ENCODE measurements around the gene DIP2C.
A peak's percentile ranks its signal among the peaks of the same experiment; 100 is the strongest.
"Not testable (repeated sequence)": the region's sequence is repeated elsewhere in the genome, so short reads cannot be mapped to it uniquely, and the experiment has no call there.

Gene DIP2C

DNA sequence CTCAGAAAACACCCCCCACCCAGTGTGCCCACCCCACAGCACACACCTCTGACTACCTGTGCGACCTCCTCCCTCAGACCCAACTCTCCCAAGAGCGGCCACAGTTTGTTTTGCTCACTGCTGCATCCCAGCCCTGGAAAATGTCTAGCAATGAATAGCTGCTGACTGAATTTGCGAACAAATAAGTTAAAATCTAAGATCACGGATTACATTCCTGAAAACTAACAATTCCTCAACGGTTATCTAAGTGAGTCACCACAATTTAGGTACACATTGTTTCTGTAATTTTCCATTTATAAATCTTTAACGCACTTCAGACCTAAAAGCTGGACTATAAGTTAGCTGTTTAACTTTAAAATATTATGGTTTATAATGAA is 319.0 kb downstream of the DIP2C start:
- Histone ChIP-seq H3K4me3 (ENCODE audit: low read length in 2 of 2) (peak overlapping the region in 1 of 2 donors; percentile 49), H3K27me3 (ENCODE audit: control insufficient read depth in 1 of 2, insufficient read depth in 2 of 2, low read length in 2 of 2) (no peaks in the 10 kb centered on the region), H3K9me3 (ENCODE audit: control insufficient read depth in 2 of 2, low read length in 2 of 2) (no peaks in the 10 kb centered on the region), H3K27ac (ENCODE audit: low read length) (no peak overlapping the region), H3K4me1 (ENCODE audit: control insufficient read depth, insufficient read depth, low read length) (peaks cover 41% of the 10 kb centered on the region), H3K36me3 (ENCODE audit: control insufficient read depth in 2 of 2, insufficient read depth in 2 of 2, low read length in 2 of 2) (peaks cover 27 to 37% of the 10 kb centered on the region in 2 donors), H3K9ac (ENCODE audit: low read length in 2 of 2) (no peak overlapping the region)

DNA sequence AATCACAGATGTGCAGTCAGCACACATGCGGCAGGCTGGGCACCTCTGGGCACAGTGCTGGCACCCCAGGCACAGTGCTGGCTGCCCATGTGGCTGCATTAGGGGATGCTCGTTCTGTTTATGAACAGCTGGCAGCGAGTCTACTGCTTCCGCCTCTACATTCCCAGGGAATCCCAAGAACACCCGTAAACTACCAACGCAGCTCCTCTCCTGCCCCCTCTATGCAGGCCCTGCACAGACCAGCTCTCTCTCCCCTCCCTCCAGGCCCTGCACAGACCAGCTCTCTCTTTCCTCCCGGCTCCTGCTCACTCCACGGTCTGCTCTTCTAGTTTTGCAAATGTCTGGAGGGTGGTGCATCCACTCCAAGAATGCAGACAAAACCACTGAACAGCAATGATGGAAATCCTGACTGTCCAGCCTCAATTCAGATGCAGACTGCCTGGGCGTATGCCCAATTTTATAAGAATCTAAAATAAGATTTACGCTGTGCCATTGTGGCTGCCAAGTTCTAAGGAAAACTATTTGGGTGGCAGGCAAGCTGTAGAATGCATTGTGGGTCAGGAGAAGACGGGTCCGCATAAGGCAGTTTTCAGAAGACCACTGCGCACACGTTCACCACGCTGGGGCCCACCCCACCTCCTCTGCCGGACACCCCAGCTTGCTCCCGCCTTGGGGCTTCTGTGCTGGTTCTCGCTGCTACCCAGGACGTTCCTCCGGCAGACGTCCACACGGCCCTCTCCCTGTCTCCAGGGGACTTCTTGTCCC is 319.6 kb downstream of the DIP2C start:
- Histone ChIP-seq H3K4me1 (ENCODE audit: control insufficient read depth, insufficient read depth, low read length) (peaks cover 37% of the 10 kb centered on the region), H3K27me3 (ENCODE audit: control insufficient read depth in 1 of 2, insufficient read depth in 2 of 2, low read length in 2 of 2) (no peaks in the 10 kb centered on the region), H3K4me3 (ENCODE audit: low read length in 2 of 2) (peak overlapping the region in 1 of 2 donors; percentile 49), H3K9me3 (ENCODE audit: control insufficient read depth in 2 of 2, low read length in 2 of 2) (no peaks in the 10 kb centered on the region), H3K9ac (ENCODE audit: low read length in 2 of 2) (no peak overlapping the region), H3K36me3 (ENCODE audit: control insufficient read depth in 2 of 2, insufficient read depth in 2 of 2, low read length in 2 of 2) (peaks cover 29 to 37% of the 10 kb centered on the region in 2 donors), H3K27ac (ENCODE audit: low read length) (no peak overlapping the region)

DNA sequence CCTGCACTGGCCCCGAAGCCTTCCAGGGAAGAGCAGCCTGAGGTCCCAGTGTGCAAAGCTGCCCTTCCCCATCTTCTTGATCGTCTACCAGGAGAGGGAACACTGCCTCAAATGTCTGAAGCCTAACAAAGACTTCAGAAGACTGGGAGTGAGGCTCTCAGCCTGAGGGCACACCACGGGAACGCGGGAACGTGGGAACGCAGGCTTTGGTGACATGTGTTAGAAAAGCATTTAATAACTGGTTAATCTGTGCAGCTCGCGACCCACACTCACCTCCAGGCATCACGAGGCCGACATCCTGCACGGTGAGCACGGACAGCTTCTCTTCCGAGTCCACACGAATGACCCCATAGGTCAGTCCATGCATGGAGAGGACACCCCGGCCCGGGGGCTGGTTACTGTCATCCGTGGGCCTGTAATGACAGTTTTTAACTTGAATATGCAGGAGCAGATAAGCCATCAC is 320.2 kb downstream of the DIP2C start:
- Histone ChIP-seq H3K9ac (ENCODE audit: low read length in 2 of 2) (no peak overlapping the region), H3K36me3 (ENCODE audit: control insufficient read depth in 2 of 2, insufficient read depth in 2 of 2, low read length in 2 of 2) (peaks cover 33 to 38% of the 10 kb centered on the region in 2 donors), H3K9me3 (ENCODE audit: control insufficient read depth in 2 of 2, low read length in 2 of 2) (no peaks in the 10 kb centered on the region), H3K27ac (ENCODE audit: low read length) (no peak overlapping the region), H3K4me3 (ENCODE audit: low read length in 2 of 2) (peak overlapping the region in 1 of 2 donors; percentile 49), H3K4me1 (ENCODE audit: control insufficient read depth, insufficient read depth, low read length) (peaks cover 37% of the 10 kb centered on the region), H3K27me3 (ENCODE audit: control insufficient read depth in 1 of 2, insufficient read depth in 2 of 2, low read length in 2 of 2) (no peaks in the 10 kb centered on the region)

DNA sequence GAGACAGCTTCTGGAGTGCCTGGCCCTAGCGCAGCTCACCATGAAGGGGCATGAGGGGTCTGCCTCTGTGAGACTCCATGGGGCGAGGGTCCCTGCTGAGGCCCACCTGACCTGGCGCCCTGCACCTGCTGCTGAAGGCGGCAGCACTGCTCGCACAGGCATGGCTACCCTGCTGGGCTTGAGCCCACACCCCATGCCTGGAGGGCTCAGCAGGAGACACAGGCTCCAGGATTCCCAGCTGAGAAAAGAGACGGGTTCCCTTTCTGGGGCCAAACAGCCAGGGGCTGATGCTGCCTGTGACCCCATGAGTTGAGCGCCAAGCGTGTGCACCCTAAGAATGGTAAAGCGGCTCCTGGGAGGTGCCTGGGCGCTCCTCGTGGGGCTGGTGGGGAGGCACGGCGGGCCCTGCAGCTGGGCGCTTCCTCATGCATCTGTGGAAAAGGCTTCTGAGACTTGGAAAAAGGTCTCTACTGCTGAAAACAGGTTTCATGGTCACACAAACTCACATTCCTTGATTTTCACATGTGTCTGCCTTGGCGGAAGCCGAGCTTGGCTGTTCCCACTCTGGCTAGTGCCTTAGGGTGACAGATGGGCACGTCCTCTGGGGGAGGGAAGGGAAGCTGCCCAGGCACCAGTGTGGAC is 320.8 kb downstream of the DIP2C start:
- H3K9ac ChIP-seq (ENCODE audit: low read length in 2 of 2) = no peak overlapping the region
- no peaks in the 10 kb centered on the region for H3K27me3 ChIP-seq (ENCODE audit: control insufficient read depth in 1 of 2, insufficient read depth in 2 of 2, low read length in 2 of 2)
- H3K27ac ChIP-seq (ENCODE audit: low read length) = no peak overlapping the region
- peaks cover 34% of the 10 kb centered on the region for H3K4me1 ChIP-seq (ENCODE audit: control insufficient read depth, insufficient read depth, low read length)
- H3K9me3 ChIP-seq (ENCODE audit: control insufficient read depth in 2 of 2, low read length in 2 of 2) = no peaks in the 10 kb centered on the region
- H3K36me3 ChIP-seq (ENCODE audit: control insufficient read depth in 2 of 2, insufficient read depth in 2 of 2, low read length in 2 of 2) = peaks cover 35 to 40% of the 10 kb centered on the region in 2 donors
- no peak overlapping the region for H3K4me3 ChIP-seq (ENCODE audit: low read length in 2 of 2)

DNA sequence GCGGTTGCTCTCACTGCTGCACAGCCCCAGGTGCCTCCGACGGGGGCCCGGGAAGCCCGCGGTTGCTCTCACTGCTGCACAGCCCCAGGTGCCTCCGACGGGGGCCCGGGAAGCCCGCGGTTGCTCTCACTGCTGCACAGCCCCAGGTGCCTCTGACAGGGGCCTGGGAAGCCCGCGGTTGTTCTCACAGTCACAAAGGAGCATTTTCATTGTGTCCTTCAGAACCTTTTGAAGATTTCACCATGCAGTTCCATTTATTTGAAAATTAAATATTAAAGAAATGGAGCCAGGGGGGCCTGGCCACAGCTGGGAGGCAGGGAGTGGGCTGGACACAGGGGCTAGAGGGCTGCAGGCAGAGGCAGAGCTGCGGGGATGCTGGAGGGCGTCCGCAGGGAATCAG is 321.4 kb downstream of the DIP2C start:
- H3K9me3 ChIP-seq (ENCODE audit: control insufficient read depth in 2 of 2, low read length in 2 of 2); H3K27ac ChIP-seq (ENCODE audit: low read length); H3K27me3 ChIP-seq (ENCODE audit: control insufficient read depth in 1 of 2, insufficient read depth in 2 of 2, low read length in 2 of 2); H3K9ac ChIP-seq (ENCODE audit: low read length in 2 of 2); H3K4me3 ChIP-seq (ENCODE audit: low read length in 2 of 2): not testable (repeated sequence)
- Histone ChIP-seq H3K4me1 (ENCODE audit: control insufficient read depth, insufficient read depth, low read length) (peaks cover 28% of the 10 kb centered on the region), H3K36me3 (ENCODE audit: control insufficient read depth in 2 of 2, insufficient read depth in 2 of 2, low read length in 2 of 2) (peaks cover 41 to 45% of the 10 kb centered on the region in 2 donors)

DNA sequence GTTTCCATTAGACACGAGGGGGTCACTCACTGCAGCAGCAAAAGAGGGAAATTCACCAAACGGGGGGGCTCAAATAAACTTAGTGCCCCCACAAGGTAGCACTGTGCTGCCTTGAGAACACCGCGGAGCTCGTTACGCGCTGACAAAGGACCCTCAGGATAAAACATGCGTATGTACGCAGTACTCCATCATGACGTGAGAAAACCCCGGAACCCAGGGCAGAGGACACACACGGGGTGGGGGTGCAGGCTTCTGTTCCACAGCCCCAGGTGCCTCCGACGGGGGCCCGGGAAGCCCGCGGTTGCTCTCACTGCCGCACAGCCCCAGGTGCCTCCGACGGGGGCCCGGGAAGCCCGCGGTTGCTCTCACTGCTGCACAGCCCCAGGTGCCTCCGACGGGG is 321.8 kb downstream of the DIP2C start:
- H3K36me3 ChIP-seq (ENCODE audit: control insufficient read depth in 2 of 2, insufficient read depth in 2 of 2, low read length in 2 of 2) = peaks cover 46 to 50% of the 10 kb centered on the region in 2 donors
- no peak overlapping the region for H3K27ac ChIP-seq (ENCODE audit: low read length)
- no peaks in the 10 kb centered on the region for H3K27me3 ChIP-seq (ENCODE audit: control insufficient read depth in 1 of 2, insufficient read depth in 2 of 2, low read length in 2 of 2)
- H3K4me3 ChIP-seq (ENCODE audit: low read length in 2 of 2) = no peak overlapping the region
- H3K9ac ChIP-seq (ENCODE audit: low read length in 2 of 2) = no peak overlapping the region
- H3K9me3 ChIP-seq (ENCODE audit: control insufficient read depth in 2 of 2, low read length in 2 of 2) = no peaks in the 10 kb centered on the region
- peaks cover 23% of the 10 kb centered on the region for H3K4me1 ChIP-seq (ENCODE audit: control insufficient read depth, insufficient read depth, low read length)

DNA sequence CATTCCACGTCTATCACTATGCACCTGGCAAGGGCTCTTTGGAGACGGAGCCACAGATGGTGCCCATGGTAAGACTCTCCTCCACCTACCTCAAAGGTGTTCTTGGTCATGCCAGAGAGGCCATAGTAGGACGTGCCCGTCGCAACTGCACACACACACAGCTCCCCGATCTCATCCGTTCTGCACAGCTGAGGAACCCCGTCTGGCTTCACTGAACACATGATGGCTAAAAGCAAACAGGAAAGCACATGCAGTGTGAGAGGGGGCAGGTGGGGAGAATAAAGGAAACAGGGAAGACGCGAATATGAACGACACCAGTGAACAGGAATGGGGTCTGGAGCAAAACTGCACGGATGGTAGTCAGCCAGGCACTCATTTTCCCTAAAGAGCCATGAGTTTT is 323.3 kb downstream of the DIP2C start:
- no peaks in the 10 kb centered on the region for H3K9me3 ChIP-seq (ENCODE audit: control insufficient read depth in 2 of 2, low read length in 2 of 2)
- H3K9ac ChIP-seq (ENCODE audit: low read length in 2 of 2) = no peak overlapping the region
- no peak overlapping the region for H3K27ac ChIP-seq (ENCODE audit: low read length)
- no peak overlapping the region for H3K4me3 ChIP-seq (ENCODE audit: low read length in 2 of 2)
- no peaks in the 10 kb centered on the region for H3K27me3 ChIP-seq (ENCODE audit: control insufficient read depth in 1 of 2, insufficient read depth in 2 of 2, low read length in 2 of 2)
- H3K4me1 ChIP-seq (ENCODE audit: control insufficient read depth, insufficient read depth, low read length) = peaks cover 19% of the 10 kb centered on the region
- H3K36me3 ChIP-seq (ENCODE audit: control insufficient read depth in 2 of 2, insufficient read depth in 2 of 2, low read length in 2 of 2) = peaks cover 57 to 62% of the 10 kb centered on the region in 2 donors

DNA sequence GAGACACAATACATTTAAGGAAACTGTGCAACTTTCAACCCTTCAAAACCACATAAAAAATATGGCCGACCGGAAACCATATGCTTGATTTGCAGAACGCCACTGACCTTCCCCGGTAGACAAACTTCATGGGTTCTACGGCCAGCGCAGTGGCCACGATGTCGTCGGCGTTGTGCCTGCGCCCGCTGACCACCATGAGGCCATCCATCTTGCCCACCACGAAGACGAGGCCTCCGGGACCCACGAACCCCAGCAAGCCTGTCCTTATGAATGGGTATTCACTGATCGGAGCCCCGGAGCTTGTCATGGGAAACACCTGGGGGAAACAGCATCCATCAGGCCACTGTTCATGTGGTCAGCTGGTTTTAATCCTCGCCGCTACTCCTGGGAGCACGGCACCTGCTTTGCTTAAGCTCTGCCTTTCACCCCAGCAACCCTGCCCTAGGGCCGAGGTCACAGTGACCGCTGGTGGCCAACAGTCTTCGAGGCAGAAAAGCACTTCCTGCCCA is 325.1 kb downstream of the DIP2C start:
- Histone ChIP-seq H3K27ac (ENCODE audit: low read length) (no peak overlapping the region), H3K36me3 (ENCODE audit: control insufficient read depth in 2 of 2, insufficient read depth in 2 of 2, low read length in 2 of 2) (peaks cover 69 to 74% of the 10 kb centered on the region in 2 donors), H3K4me3 (ENCODE audit: low read length in 2 of 2) (no peak overlapping the region), H3K4me1 (ENCODE audit: control insufficient read depth, insufficient read depth, low read length) (peaks cover 7% of the 10 kb centered on the region), H3K27me3 (ENCODE audit: control insufficient read depth in 1 of 2, insufficient read depth in 2 of 2, low read length in 2 of 2) (no peaks in the 10 kb centered on the region), H3K9ac (ENCODE audit: low read length in 2 of 2) (no peak overlapping the region), H3K9me3 (ENCODE audit: control insufficient read depth in 2 of 2, low read length in 2 of 2) (no peaks in the 10 kb centered on the region)

DNA sequence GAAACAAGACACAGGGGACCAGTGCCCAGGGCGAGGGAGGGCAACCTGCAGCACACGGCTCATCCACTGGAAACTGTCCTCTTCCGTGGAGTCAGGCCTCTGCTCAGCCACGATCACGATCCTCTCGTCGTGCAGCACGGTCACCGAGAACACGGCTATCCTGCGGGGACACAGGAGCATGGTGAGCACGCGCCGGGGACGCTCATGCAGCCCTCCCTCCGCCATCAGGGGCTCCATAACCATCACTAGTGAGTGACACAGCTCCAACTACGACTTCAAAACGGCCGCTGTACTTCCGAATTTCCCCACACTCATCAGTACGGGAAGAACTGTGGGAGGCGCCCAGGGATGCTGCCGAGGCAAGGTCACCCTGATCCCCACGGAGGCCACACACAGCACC is 326.3 kb downstream of the DIP2C start:
- Histone ChIP-seq H3K36me3 (ENCODE audit: control insufficient read depth in 2 of 2, insufficient read depth in 2 of 2, low read length in 2 of 2) (peaks cover 65 to 73% of the 10 kb centered on the region in 2 donors), H3K27ac (ENCODE audit: low read length) (no peak overlapping the region), H3K9ac (ENCODE audit: low read length in 2 of 2) (no peak overlapping the region), H3K4me3 (ENCODE audit: low read length in 2 of 2) (no peak overlapping the region), H3K27me3 (ENCODE audit: control insufficient read depth in 1 of 2, insufficient read depth in 2 of 2, low read length in 2 of 2) (no peaks in the 10 kb centered on the region), H3K9me3 (ENCODE audit: control insufficient read depth in 2 of 2, low read length in 2 of 2) (no peaks in the 10 kb centered on the region), H3K4me1 (ENCODE audit: control insufficient read depth, insufficient read depth, low read length) (no peaks in the 10 kb centered on the region)

DNA sequence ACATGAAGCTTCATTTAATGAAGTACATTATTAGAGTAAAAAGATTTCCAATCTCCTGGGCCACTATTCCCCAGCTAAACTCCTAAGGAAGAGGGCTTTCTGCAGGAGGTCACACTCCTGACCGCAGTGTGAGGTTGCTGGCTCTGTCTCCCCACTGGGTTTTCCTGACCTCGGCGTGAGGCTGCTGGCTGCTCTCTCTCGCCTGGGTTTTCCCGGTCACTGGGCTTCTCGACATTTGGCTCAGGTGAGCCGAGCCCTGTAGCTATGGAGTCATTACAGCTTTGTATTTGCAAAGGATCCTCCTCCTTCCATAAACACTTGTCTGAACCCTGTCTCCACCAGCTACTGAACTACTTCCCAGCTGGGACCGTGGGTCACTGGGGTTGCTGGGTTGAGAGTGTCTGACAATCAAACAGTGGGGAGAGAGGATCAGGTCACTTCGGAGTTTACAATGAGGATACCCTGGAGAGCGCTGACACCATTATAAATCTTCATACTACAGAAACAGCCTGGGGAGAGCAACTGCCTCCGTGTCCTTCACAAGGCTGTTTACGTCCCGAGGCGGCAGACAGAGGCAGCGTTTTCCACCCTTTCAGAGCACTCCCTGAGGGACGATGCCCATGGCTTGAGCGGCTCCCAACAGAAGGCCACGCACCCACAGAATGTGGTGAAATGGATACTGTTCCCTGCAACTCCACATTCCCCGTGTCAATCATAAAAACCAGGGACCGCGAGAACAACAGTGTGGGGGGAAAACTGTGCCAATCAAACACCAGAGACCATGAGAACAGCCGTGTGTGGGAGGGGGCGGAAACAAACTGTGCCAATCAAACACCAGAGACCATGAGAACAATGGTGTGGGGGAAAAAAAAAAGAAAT is 328.0 kb downstream of the DIP2C start:
- Histone ChIP-seq H3K27ac (ENCODE audit: low read length) (no peak overlapping the region), H3K36me3 (ENCODE audit: control insufficient read depth in 2 of 2, insufficient read depth in 2 of 2, low read length in 2 of 2) (peaks cover 68 to 81% of the 10 kb centered on the region in 2 donors), H3K9me3 (ENCODE audit: control insufficient read depth in 2 of 2, low read length in 2 of 2) (no peaks in the 10 kb centered on the region), H3K9ac (ENCODE audit: low read length in 2 of 2) (no peak overlapping the region), H3K4me3 (ENCODE audit: low read length in 2 of 2) (no peak overlapping the region), H3K4me1 (ENCODE audit: control insufficient read depth, insufficient read depth, low read length) (no peaks in the 10 kb centered on the region), H3K27me3 (ENCODE audit: control insufficient read depth in 1 of 2, insufficient read depth in 2 of 2, low read length in 2 of 2) (no peaks in the 10 kb centered on the region)
